Activated CD4-positive, alpha-beta T cell treated with anti-CD3 and anti-CD28 coated beads, Interleukin-10, Interleukin-2, amounts not matched to agents 100 ng/mL and 50 ng/mL, durations not matched to agents 16 hours and 8 hours (primary cell): Measurements from ENCODE around the gene HDLBP.

Source experiments
- DNase-seq: peaks from one replicate; pipeline ENCODE4 v3.0.0-alpha.2; 2020

HDLBP gene

GRCh38 chr2:241252778-241253475, 62.5 kb downstream of the HDLBP start:
- no peak for DNase-seq

- no peak for DNase-seq
These were observed 65.8 kb downstream of the HDLBP start for GRCh38 chr2:241249654-241250053.

- no peak for DNase-seq
These were observed 66.6 kb downstream of the HDLBP start for GRCh38 chr2:241248897-241249296.

GRCh38 chr2:241248289-241248688, 67.2 kb downstream of the HDLBP start:
- no peak for DNase-seq

GRCh38 chr2:241244368-241244767, 71.1 kb downstream of the HDLBP start:
- DNase-seq: no peak

- no peak for DNase-seq
These were observed 73.2 kb downstream of the HDLBP start for GRCh38 chr2:241242306-241242705.

GRCh38 chr2:241241669-241242068, 73.8 kb downstream of the HDLBP start:
- DNase-seq: no peak

- DNase-seq: no peak
These were observed 75.0 kb downstream of the HDLBP start for GRCh38 chr2:241240320-241241004.

GRCh38 chr2:241239552-241240202, 75.8 kb downstream of the HDLBP start:
- no peak for DNase-seq

GRCh38 chr2:241238693-241239198, 76.7 kb downstream of the HDLBP start:
- no peak for DNase-seq

GRCh38 chr2:241237949-241238371, 77.5 kb downstream of the HDLBP start:
- DNase-seq: no peak

GRCh38 chr2:241237047-241237446, 78.4 kb downstream of the HDLBP start:
- DNase-seq: no peak

GRCh38 chr2:241235859-241236593, 79.4 kb downstream of the HDLBP start:
- DNase-seq: no peak

GRCh38 chr2:241234962-241235740, 80.3 kb downstream of the HDLBP start:
- DNase-seq: no peak

- DNase-seq: no peak
These were observed 81.2 kb downstream of the HDLBP start for GRCh38 chr2:241234066-241234790.

- no peak for DNase-seq
These were observed 82.5 kb downstream of the HDLBP start for GRCh38 chr2:241232736-241233575.

GRCh38 chr2:241230435-241230834, 85.0 kb downstream of the HDLBP start:
- DNase-seq: no peak

GRCh38 chr2:241229563-241230401, 85.7 kb downstream of the HDLBP start:
- DNase-seq: no peak

- DNase-seq: no peak
These were observed 86.5 kb downstream of the HDLBP start for GRCh38 chr2:241228860-241229516.
